Measurements from ENCODE around the gene TBX6.

Gene TBX6

DNA sequence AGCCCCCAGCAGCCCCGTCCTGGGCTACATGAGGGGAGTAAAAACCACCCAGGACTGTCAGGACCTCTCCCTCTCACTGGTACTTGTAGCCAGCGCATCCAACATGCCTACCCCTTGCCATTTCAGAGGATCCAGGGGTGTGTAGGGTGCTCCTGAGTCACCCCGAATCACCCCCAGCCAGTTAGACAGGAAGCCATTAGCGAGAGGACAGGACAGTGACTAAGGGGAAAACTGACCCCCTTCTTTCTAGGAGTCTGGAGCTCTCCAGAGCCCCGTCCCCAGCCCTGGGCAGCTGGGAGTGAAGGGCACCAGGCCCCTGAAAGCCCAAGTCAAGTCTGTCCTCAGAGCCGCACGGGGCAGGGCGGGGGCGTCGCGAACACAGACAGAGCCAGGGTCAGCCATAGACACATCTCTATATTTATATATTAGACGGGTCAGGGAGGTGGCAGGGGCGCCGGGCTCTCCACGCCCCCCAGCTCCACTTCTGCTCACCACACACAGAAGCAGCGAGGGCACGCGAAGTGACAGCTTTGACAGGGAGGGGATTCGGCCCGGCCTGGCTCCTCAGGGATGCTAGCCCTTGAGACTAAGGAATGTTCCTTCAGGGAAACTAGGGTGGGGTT lies 22.1 kb upstream of the TBX6 start:
- no peak for DNase-seq

DNA sequence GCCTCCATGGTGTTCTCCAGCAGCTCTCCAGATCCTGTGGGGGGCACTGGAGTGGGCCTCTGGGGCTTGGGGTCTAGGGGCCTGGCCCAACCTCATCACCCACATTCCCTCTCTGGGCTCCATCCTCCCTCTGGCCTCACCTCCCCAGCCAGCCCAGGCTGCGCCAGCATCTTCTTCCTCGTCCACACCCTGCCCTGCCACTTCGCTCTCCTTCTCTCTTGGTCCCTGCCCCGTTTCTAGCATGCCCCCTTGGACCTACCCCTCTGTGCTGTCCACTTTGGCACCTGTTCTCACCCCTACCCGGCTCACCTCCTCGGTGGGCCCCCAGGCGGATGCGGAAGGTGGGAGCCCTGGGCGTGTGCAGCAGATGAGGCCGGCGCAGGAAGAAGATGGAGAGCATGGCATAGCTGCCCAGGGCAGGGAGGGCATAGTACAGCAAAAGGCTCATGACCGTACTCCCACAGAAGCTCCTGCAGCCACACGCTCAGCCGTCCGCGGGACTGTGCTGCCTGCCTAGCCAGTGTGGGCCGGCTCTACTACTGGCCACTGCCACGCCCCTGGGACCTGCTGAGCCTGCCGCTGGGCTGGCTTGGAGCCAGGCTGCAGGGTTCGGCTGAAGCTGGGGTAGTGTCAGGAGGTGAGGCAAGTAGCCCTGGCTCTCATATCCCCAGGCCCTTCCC lies 21.4 kb upstream of the TBX6 start, which contains the start of gene GDPD3:
TSS of gene GDPD3 (minus strand) at position 507 of the 680 bp plus-strand sequence. CDS start at position 448, 59 bp downstream.
- DNase-seq, result no peak

GRCh38 chr16:30112197-30113030 lies 20.7 kb upstream of the TBX6 start:
- DNase-seq, result peak; percentile 18 to 46

DNA sequence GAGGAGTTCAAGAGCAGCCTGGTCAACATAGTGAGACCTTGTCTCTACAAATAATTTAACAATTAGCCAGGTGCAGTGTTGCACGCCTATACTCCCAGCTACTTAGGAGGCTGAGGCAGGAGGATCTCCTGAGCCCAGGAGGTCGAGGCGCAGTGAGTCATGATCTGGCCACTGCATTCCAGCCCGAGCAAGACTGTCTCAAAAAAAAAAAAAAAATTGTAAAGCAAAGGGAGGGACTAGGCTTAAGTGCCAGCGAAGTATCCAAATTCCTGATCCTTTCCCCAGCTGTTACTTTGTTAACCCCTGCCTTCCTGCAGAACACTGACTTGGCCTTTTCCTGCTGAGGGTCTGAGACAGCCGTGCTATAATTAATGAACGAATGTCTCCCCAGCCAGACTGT lies 18.9 kb upstream of the TBX6 start:
- no peak for DNase-seq

- DNase-seq, result no peak
Measured at GRCh38 chr16:30108059-30108850, 16.5 kb upstream of the TBX6 start.

GRCh38 chr16:30104492-30104891 lies 12.8 kb upstream of the TBX6 start:
- no peak for DNase-seq

DNA sequence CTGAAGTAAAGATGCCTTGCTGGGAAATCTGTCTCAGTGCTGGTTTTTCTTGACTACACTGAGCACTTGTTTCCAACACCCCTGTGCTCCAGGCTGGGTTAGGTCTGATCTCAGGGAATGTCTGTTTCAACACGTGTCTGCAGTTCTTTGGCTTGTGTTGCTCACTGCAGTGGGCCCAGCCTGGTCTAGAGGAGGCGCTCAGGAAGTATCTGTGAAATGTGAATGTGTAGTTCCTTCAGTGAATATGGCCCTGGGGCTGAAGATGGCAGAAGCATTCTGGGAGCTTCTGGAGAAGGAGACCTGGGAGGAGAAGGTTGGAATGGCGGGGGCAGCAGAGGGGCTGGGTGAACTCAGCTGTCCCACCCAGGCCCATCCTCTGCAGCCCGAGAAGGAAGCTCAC lies 12.4 kb upstream of the TBX6 start:
- no peak for DNase-seq

GRCh38 chr16:30096862-30097563 lies 5.3 kb upstream of the TBX6 start:
- peak; percentile 54 to 68 for DNase-seq

DNA sequence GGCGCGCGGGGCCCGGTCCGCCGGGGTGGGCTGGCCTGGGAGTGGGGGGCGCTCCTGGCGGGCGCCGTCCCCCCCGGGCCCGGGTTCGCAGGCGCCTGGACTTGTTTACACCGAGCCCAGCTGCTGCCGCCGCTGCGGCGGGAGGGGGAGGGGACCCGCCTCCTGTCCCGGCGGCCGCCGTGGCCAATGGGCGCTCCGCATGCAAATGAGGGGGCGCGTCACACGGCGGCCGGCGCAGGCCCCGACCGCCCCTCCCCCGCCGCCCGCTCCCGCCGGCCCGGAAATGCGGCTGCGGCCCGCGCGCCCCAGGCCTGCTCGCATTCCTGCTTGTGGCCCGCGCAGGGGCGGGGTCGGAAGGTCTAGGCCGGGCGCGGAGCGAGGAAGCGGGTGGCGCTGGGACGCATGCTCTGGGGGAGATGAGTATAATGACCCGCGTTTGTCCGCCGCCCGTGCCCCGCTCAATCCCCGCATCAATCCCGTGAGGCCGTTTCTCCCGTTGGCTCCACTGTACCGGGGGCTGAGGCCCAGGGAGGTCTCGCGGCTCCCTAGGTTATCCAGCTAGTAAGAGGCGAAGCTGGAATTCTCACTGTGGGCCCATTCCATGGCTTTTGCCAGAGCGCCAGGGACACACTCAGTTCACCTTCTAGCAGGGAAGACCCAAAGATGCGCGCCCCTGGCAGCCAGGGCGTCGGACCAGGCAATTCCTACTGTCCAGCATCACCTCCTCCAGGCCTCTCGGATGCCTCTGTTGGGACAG lies 4.6 kb upstream of the TBX6 start, which contains the start of gene YPEL3:
TSS of gene YPEL3 (minus strand) at position 109 of the 757 bp plus-strand sequence. CDS start 731 bp downstream, outside the sequence.
- peak; percentile 66 to 87 for DNase-seq

DNA sequence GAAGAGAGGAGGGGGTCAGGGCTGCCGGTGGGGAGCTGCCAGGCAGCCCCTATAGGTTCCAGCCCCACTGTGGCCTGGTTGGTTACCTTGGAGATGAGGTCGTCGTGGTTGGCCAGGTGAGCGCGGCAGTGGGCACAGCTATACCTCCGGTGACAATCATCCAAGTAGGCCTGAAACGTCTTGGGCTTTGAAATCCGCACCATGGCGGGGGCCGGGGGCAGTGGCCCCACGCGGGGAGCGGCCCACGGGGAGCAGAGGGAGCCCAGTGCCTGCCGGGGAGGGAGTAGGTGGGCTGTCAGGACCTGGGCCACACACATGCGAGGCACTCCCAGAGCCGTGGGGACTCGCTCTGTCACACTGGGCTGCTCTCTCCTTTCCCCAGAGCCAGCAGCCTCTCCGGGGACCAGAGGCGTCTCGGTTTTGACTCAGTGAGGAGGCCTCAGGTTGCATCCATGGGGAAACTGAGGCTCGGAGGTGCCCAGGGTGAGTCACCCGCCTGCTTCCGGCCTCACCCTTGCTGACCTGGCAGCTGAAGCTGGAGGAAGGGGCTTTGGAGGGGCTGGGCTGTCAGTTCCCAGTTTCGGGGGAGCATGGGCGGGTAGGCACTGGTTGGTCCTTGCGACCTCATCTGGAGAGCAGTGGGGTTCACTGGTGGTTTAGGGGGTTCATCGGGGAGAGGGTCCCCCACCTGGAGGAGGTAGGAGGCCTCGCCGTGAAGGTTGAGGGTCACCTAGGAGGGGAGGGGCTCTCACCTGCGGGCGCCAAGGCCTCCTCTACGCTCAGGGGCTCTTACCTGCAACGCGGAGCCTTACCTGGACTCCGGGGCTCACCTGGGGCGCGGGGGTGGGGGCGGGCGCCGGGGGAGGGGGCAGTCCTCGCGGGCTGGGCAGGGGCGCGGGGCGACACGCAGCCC lies 3.7 kb upstream of the TBX6 start:
- DNase-seq, result no peak

- no peak for DNase-seq
Measured at GRCh38 chr16:30094541-30095165, 2.9 kb upstream of the TBX6 start.

GRCh38 chr16:30092373-30093010 lies 768 bp upstream of the TBX6 start:
- DNase-seq, result peak; percentile 98

DNA sequence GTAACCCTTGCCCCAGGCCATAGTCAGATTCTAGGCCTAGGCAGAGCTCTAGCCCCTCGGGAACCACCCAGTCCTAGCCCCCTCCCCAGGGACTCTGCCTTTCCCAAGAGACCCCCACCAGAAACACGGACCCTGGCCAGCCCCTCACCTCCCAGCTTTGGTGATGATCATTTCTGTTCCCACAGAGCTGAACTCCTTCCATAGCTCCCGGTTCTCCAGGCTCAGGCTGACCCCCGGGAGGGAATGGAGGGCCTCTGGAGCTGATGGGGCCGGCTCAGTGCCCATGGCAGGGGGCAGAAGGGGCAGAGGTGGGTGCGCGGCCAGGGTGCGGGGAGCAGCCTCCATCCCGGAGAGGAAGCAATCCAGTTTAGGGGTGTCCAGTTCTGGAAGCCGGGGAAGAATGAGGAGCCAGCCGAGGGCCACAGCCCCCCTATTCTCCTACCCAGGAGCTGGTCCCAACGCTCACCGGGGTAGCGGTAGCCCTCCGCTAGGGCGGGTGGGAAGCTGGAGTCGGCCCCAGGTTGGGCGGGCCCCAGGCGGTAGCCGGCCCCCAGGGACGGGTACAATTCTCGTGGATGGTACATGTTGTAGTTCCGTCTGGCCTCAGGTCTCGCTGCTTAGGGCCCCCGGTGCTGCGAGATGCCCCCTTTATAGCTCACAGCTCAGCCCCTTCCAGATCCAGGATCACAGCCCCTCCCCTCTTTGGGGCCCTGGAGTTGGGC lies 953 bp downstream of the TBX6 start:
- no peak for DNase-seq

GRCh38 chr16:30088832-30089624 lies 2.7 kb downstream of the TBX6 start:
- DNase-seq, result no peak

- no peak for DNase-seq
Measured at GRCh38 chr16:30088237-30088831, 3.4 kb downstream of the TBX6 start.

DNA sequence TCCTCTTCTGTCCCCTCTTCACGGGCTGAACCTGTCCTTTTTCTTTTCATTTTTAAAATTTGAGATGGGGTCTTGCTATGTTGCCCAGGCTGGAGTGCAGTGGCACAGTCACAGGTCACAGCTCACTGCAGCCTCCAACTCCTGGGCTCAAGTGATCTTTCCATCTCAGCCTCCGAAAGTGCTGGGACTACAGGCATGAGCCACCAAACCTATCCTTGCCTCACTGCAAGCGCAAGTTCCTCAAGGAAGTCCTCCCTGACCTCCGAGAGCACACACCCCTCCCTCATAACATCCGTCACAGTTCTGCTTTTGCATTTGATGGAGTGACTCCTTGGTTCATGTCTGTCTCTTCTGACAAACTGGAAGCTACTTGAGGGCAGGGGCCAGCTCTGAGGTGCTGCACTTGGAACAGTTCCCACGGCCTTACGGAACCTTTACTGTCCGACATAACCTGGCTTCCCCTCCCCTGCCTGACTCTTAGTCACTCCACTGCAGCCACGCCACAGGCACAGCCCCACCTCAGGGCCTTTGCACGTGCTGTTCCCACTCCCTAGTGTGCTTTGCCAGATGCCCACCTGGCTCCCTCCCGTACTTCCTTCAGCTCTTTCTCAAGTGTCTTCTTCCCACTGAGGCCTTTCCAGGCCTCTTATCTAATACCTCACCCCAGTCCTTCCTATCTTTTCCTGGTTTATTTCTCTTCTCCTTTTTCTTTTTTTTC lies 4.4 kb downstream of the TBX6 start:
- DNase-seq, result peak; percentile 92

Data from inflammatory macrophage (primary cell).